KMS-11 (cell line): ENCODE data around the gene MTMR1.

ENCODE experiments used
- H2AFZ ChIP-seq: fragments of 200-600 bp; sonication (generic); 2 replicates; pipeline ENCODE4 v1.6.1; 2016; ENCODE audit warnings: antibody characterized with exemption, mixed run types, low read depth
- H3K27ac ChIP-seq: fragments of 200-600 bp; sonication (generic); 2 replicates; pipeline ENCODE4 v1.6.1; 2016; ENCODE audit warnings: mild to moderate bottlenecking, mixed run types
- H3K27me3 ChIP-seq: fragments of 200-600 bp; sonication (generic); 2 replicates; pipeline ENCODE4 v1.6.1; 2017; ENCODE audit warnings: mild to moderate bottlenecking, low read depth, mixed run types, moderate library complexity; ENCODE audit not compliant: insufficient read depth
- H3K36me3 ChIP-seq: fragments of 200-600 bp; sonication (generic); 2 replicates; pipeline ENCODE4 v1.6.1; 2017; ENCODE audit warnings: mild to moderate bottlenecking, mixed run types; ENCODE audit not compliant: insufficient read depth
- H3K4me1 ChIP-seq: fragments of 200-600 bp; sonication (generic); 2 replicates; pipeline ENCODE4 v1.6.1; 2016; ENCODE audit warnings: mild to moderate bottlenecking, low read depth, mixed run types; ENCODE audit not compliant: poor library complexity, severe bottlenecking
- H3K4me2 ChIP-seq: fragments of 200-600 bp; sonication (generic); 2 replicates; pipeline ENCODE4 v1.7.0; 2016; ENCODE audit warnings: mild to moderate bottlenecking, mixed run types
- H3K4me3 ChIP-seq: fragments of 200-600 bp; sonication (generic); IDR thresholded peaks from 2 replicates; pipeline ENCODE4 v1.6.1; 2017; ENCODE audit warnings: low read depth, low read length, mixed read lengths; ENCODE audit not compliant: insufficient read depth
- H3K79me2 ChIP-seq: fragments of 200-600 bp; sonication (generic); 2 replicates; pipeline ENCODE4 v1.6.1; 2016; ENCODE audit warnings: low read depth, mixed run types; ENCODE audit not compliant: insufficient read depth
- H3K9ac ChIP-seq: fragments of 200-600 bp; sonication (generic); 2 replicates; pipeline ENCODE4 v1.6.1; 2016; ENCODE audit warnings: mild to moderate bottlenecking, mixed run types
- H4K20me1 ChIP-seq: fragments of 200-600 bp; sonication (generic); 2 replicates; pipeline ENCODE4 v1.6.1; 2016; ENCODE audit warnings: mild to moderate bottlenecking, mixed run types; ENCODE audit not compliant: insufficient read depth
- CTCF ChIP-seq: fragments of 200-600 bp; sonication (generic); conservative IDR thresholded peaks from 2 replicates; pipeline ENCODE4 v1.6.1; 2017; ENCODE audit warnings: low read depth, mild to moderate bottlenecking, antibody characterized with exemption, low read length, moderate library complexity, mixed read lengths

MTMR1 gene

GRCh38 chrX:150774798-150775568 lies 81.8 kb downstream of the MTMR1 start:
- TF ChIP-seq CTCF: no peak
- no peak overlapping the region for H3K4me3 ChIP-seq

GRCh38 chrX:150775569-150776350 lies 82.6 kb downstream of the MTMR1 start:
- Histone ChIP-seq H3K79me2 (no peaks in the 10 kb centered on the region), H4K20me1 (no peaks in the 10 kb centered on the region), H3K4me3 (no peak overlapping the region), H3K36me3 (no peaks in the 10 kb centered on the region), H3K27ac (no peak overlapping the region), H3K4me1 (peaks cover 32% of the 10 kb centered on the region), H2AFZ (no peak overlapping the region), H3K9ac (no peak overlapping the region), H3K4me2 (no peak overlapping the region), H3K27me3 (no peaks in the 10 kb centered on the region)
- TF ChIP-seq CTCF: no peak

More at GRCh38 chrX:150774798-150775568, 81.8 kb downstream of the MTMR1 start:
- Histone ChIP-seq H3K27ac (no peak overlapping the region), H2AFZ (no peak overlapping the region), H3K79me2 (no peaks in the 10 kb centered on the region), H3K4me2 (no peak overlapping the region), H3K36me3 (no peaks in the 10 kb centered on the region), H3K4me1 (peaks cover 26% of the 10 kb centered on the region), H3K27me3 (no peaks in the 10 kb centered on the region), H4K20me1 (no peaks in the 10 kb centered on the region), H3K9ac (no peak overlapping the region)

GRCh38 chrX:150777328-150777992 lies 84.3 kb downstream of the MTMR1 start:
- Histone ChIP-seq H3K4me3 (no peak overlapping the region), H3K9ac (no peak overlapping the region), H3K4me1 (peaks cover 32% of the 10 kb centered on the region), H3K27me3 (no peaks in the 10 kb centered on the region), H3K79me2 (no peaks in the 10 kb centered on the region), H3K36me3 (no peaks in the 10 kb centered on the region), H2AFZ (no peak overlapping the region), H3K27ac (no peak overlapping the region), H3K4me2 (no peak overlapping the region), H4K20me1 (no peaks in the 10 kb centered on the region)
- no peak for TF ChIP-seq CTCF

- no peaks in the 10 kb centered on the region for H3K27me3 ChIP-seq
- H2AFZ ChIP-seq: no peak overlapping the region
- no peak for TF ChIP-seq CTCF
- H4K20me1 ChIP-seq: no peaks in the 10 kb centered on the region
- no peaks in the 10 kb centered on the region for H3K36me3 ChIP-seq
- no peak overlapping the region for H3K9ac ChIP-seq
- peaks cover 32% of the 10 kb centered on the region for H3K4me1 ChIP-seq
- no peak overlapping the region for H3K4me3 ChIP-seq
- H3K79me2 ChIP-seq: no peaks in the 10 kb centered on the region
- H3K4me2 ChIP-seq: peak overlapping the region; percentile 26
- peak overlapping the region; percentile 30; the same call in 1 of the 2 replicates for H3K27ac ChIP-seq
Observed at GRCh38 chrX:150779385-150779784, 86.2 kb downstream of the MTMR1 start.
